Transverse colon (tissue), 4 donors: Measurements from ENCODE around the gene SLC5A5.

Experiments
- POLR2A ChIP-seq: fragments of 450-650 bp; IDR thresholded peaks from one replicate; pipeline ENCODE4 v1.6.1; 2016; ENCODE audit warnings: antibody characterized with exemption, mild to moderate bottlenecking, moderate library complexity
- POLR2AphosphoS5 ChIP-seq, 3 donors: sonication (generic); formaldehyde crosslinking; IDR thresholded peaks; one replicate each; pipeline ENCODE4 v1.6.1; 2016; ENCODE audit warnings: antibody characterized with exemption in 3 of 3
- TF ChIP-seq, protein P1 (sequence below), 5 experiments: fragments of 200-600 bp in 3 of 5; fragments of 450-650 bp in 2 of 5; sonication (generic) in 3 of 5; IDR thresholded peaks; 1 replicate in 2 of 5; 2 replicates in 3 of 5; pipeline ENCODE4 v1.5.1; 2016 to 2017; ENCODE audit warnings: antibody characterized with exemption in 5 of 5, inconsistent platforms in 3 of 5, mild to moderate bottlenecking in 2 of 5, moderate library complexity in 1 of 5

DNA sequence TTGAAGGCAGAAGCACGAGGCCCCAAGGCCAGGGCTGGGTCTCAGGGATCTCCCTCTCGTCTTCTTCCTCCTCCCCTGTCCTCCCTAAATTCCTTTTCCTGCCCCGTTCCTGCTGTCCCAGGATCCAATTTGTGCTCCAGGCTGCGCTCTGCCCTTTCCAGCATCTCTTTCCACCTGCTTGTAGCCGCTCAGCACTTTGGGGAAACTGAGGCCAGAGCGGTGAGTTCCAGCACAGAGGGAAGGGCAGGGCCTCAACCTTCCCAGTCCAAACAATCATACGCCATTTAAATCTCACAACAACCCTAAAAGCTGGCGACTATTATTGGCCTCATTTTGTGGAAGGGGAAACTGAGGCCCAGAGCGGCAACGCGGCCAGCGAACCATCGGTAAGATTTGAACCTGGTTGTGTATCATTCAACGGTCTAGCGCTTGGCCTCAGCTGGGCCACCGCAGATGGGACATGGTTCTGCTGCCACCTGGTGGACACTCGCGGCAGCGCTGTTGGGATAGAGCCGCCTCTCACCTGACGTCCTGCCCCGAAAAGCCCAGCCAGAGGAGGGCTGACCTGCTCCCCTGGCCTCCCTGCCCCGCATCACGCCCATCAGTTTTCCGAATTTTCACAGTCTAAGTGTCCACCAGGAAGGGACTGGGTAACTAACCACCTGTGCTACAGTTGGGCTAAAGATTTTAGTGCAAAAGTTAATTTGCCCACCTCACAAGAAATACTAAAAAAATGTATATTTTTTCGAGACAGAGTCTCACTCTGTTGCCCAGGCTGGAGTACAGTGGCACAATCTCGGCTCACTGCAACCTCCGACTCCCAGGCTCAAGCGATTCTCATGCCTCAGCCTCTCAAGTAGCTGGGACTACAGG, 16.2 kb upstream of the SLC5A5 start:
- TF ChIP-seq, protein P1, sequence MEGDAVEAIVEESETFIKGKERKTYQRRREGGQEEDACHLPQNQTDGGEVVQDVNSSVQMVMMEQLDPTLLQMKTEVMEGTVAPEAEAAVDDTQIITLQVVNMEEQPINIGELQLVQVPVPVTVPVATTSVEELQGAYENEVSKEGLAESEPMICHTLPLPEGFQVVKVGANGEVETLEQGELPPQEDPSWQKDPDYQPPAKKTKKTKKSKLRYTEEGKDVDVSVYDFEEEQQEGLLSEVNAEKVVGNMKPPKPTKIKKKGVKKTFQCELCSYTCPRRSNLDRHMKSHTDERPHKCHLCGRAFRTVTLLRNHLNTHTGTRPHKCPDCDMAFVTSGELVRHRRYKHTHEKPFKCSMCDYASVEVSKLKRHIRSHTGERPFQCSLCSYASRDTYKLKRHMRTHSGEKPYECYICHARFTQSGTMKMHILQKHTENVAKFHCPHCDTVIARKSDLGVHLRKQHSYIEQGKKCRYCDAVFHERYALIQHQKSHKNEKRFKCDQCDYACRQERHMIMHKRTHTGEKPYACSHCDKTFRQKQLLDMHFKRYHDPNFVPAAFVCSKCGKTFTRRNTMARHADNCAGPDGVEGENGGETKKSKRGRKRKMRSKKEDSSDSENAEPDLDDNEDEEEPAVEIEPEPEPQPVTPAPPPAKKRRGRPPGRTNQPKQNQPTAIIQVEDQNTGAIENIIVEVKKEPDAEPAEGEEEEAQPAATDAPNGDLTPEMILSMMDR (IDR thresholded peaks at IDR 0.05): peak; percentile 95 to 99 (median 96)
- TF ChIP-seq POLR2A (no peak), POLR2AphosphoS5 (IDR thresholded peaks at IDR 0.05) (no peak)
